Tibial artery (tissue), 4 donors: ENCODE data around the gene PLSCR3.

Experiments
- DNase-seq, 2 donors: peaks; one replicate each; pipeline ENCODE4 v3.0.0-alpha.2; 2019
- H3K27ac ChIP-seq, 2 donors: fragments of 200-600 bp; sonication (generic) in 1 of 2; 1 replicate in 1 of 2; 2 replicates in 1 of 2; pipeline ENCODE4 v1.5.1; 2018 to 2019; ENCODE audit warnings: mild to moderate bottlenecking in 1 of 2
- H3K27me3 ChIP-seq, 2 donors: fragments of 200-600 bp; sonication (generic) in 1 of 2; one replicate each; pipeline versions ENCODE4 v1.5.1 to v1.6.0; 2016 to 2019
- H3K36me3 ChIP-seq, 3 donors: fragments of 200-600 bp; sonication (generic) in 2 of 3; one replicate each; pipeline ENCODE4 v1.5.1; 2016 to 2019; ENCODE audit warnings: mild to moderate bottlenecking in 2 of 3
- H3K4me1 ChIP-seq, 4 donors: fragments of 200-600 bp; sonication (generic) in 2 of 4; 1 replicate in 3 of 4; 2 replicates in 1 of 4; pipeline ENCODE4 v1.5.1; 2016 to 2019
- H3K4me3 ChIP-seq, 2 donors: fragments of 200-600 bp; sonication (generic) in 1 of 2; 1 replicate in 1 of 2; 2 replicates in 1 of 2; pipeline ENCODE4 v1.5.1; 2018 to 2019; ENCODE audit warnings: mild to moderate bottlenecking in 2 of 2
- H3K9me3 ChIP-seq, 3 donors: fragments of 200-600 bp; sonication (generic) in 1 of 3; one replicate each; pipeline ENCODE4 v1.5.1; 2016 to 2019
- intact Hi-C: fragments of 100-400 bp; cut with DNase I; formaldehyde crosslinking; loops from one replicate; pipeline ENCODE4 v1.15.0; 2023; ENCODE audit warnings: low total_unique reads
- TF ChIP-seq, protein P1 (sequence below), 2 experiments: fragments of 200-600 bp in 1 of 2; fragments of 450-650 bp in 1 of 2; IDR thresholded peaks; one replicate each; pipeline ENCODE4 v1.5.1; 2017 to 2019; ENCODE audit warnings: antibody characterized with exemption in 2 of 2, mild to moderate bottlenecking in 1 of 2, moderate library complexity in 1 of 2

Gene PLSCR3

DNA sequence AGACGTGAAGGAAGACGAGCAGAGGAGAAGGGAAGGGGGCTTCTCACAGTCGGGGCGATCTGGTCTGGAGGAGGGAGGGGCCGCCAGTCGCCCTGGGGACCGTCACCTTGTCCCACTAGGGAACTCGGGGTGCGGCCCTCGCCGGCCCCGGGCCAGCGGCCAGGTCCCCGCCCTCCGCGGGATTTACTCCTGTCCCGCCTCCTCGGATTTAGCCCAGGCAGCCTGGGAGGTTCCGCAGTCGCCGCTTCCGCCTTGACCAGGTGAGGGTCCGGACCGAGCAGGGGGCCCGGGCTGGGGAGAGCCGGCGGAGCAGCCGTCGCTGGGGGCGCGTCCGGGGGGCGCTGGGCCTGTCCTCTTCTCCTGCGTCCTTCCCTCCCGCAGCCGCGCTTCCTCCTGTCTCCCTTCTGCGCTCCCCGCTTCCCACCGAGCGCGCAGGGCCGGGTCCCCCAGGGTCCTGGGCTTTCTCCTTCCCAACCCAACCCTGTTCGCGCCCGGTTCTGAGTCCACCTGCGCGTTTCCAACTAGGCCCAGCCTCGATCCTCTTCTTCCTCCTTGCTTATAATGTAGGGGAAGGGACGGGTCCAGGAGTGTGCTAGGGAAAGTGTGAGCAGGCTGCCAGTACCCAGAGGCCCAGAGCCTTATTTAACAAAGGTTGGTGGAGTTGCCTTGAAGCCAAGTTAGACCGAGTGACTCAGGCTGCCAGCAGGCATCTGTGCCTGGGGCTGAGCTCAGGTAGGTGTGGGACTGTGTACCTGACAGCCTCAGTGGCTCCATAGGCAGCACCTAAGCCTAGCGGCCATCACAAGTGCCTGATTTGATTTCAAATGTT, 13.3 kb downstream of the PLSCR3 start, which contains the start of gene TNK1:
TNK1 (plus strand) TSS at position 235 of the 829 bp plus-strand sequence. CDS start 1,838 bp downstream, outside the sequence.
- peak within 1 kb of the TSS; percentile 44 to 51 for H3K4me3 ChIP-seq
- TF ChIP-seq, protein P1, sequence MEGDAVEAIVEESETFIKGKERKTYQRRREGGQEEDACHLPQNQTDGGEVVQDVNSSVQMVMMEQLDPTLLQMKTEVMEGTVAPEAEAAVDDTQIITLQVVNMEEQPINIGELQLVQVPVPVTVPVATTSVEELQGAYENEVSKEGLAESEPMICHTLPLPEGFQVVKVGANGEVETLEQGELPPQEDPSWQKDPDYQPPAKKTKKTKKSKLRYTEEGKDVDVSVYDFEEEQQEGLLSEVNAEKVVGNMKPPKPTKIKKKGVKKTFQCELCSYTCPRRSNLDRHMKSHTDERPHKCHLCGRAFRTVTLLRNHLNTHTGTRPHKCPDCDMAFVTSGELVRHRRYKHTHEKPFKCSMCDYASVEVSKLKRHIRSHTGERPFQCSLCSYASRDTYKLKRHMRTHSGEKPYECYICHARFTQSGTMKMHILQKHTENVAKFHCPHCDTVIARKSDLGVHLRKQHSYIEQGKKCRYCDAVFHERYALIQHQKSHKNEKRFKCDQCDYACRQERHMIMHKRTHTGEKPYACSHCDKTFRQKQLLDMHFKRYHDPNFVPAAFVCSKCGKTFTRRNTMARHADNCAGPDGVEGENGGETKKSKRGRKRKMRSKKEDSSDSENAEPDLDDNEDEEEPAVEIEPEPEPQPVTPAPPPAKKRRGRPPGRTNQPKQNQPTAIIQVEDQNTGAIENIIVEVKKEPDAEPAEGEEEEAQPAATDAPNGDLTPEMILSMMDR (IDR thresholded peaks at IDR 0.05), result no peak
- peaks cover 0 to 51% of the 10 kb centered on the region in 2 donors for H3K27me3 ChIP-seq
- H3K4me1 ChIP-seq, result peaks cover 0 to 39% (median 26%) of the 10 kb centered on the region in 4 donors
- DNase-seq, result no peak
- intact Hi-C loops, result no loop called here
- H3K36me3 ChIP-seq, result peaks cover 0 to 16% (median 0%) of the 10 kb centered on the region in 3 donors
- no peaks in the 10 kb centered on the region for H3K9me3 ChIP-seq
- H3K27ac ChIP-seq, result peak within 1 kb of the TSS in 1 of 2 donors; percentile 47

DNA sequence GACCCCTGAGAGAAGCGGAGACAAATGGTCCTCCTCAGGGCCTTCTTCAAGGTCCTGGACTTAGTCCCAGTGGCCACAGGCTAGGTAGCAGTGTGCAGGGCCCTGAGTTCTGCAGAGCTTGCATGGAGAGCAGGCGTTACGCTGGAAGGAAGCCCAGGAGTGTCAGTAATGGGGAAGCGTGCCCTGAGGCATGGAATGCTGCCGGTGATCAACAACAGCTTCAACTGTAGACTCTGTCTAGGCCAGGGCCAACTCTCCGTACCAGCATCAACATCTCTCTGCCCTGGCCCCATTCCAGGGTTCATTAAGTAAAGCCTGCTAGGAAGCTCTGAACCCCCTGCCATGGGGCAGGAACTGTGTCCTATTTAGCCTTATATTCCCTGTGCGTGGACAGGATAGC, 14.0 kb downstream of the PLSCR3 start:
- peak in 1 of 2 donors; percentile 49 for DNase-seq
- Histone ChIP-seq H3K36me3 (peaks cover 0 to 12% (median 0%) of the 10 kb centered on the region in 3 donors), H3K4me1 (peaks cover 0 to 39% (median 26%) of the 10 kb centered on the region in 4 donors), H3K27me3 (peaks cover 0 to 51% of the 10 kb centered on the region in 2 donors), H3K27ac (peak overlapping the region in 1 of 2 donors; percentile 47), H3K4me3 (peak overlapping the region; percentile 44 to 51), H3K9me3 (no peaks in the 10 kb centered on the region)
- intact Hi-C loops, result no loop called here
- TF ChIP-seq, protein P1 (IDR thresholded peaks at IDR 0.05), result no peak

DNA sequence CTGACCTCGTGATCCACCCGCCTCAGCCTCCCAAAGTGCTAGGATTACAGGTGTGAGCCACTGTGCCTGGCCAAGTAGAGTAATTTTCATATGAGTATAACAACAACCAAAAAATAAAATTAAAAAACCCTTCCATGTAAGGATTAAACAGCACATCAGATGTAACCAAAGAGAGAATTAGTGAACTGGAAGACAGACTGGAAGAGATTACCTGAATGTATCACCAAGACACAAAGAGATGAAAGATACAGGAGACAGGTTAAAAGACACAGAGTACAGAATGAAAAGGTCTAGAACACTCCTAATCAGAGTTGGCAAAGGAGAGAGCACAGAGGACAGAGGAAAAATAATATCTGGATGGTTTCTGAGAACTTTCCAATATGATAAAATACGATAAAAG, 15.2 kb downstream of the PLSCR3 start:
- TF ChIP-seq, protein P1 (IDR thresholded peaks at IDR 0.05), result no peak
- DNase-seq, result no peak
- Histone ChIP-seq H3K4me3 (no peak overlapping the region), H3K27me3 (peaks cover 0 to 58% of the 10 kb centered on the region in 2 donors), H3K9me3 (no peaks in the 10 kb centered on the region), H3K4me1 (peaks cover 0 to 34% (median 22%) of the 10 kb centered on the region in 4 donors), H3K36me3 (peaks cover 0 to 6% (median 0%) of the 10 kb centered on the region in 3 donors), H3K27ac (no peak overlapping the region)
- intact Hi-C loops, result no loop called here

DNA sequence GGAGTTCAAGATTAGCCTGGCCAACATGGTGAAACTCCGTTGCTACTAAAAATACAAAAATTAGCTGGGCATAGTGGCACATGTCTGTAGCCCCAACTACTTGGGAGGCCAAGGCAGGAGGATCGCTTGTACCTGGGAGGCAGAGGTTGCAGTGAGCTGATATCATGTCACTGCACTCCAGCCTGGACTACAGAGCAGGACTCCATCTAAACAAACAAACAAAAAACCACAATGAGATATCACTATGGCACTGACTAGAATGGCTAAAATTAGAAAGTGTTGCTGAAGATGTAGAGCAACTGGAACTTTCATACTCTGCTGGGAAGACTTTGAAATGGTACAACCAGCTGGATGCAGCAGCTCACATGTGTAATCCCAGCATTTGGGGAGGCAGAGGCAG, 20.0 kb downstream of the PLSCR3 start:
- no peak overlapping the region for H3K27ac ChIP-seq
- H3K4me1 ChIP-seq, result no peaks in the 10 kb centered on the region
- no peaks in the 10 kb centered on the region for H3K36me3 ChIP-seq
- DNase-seq, result no peak
- TF ChIP-seq, protein P1 (IDR thresholded peaks at IDR 0.05), result no peak
- H3K9me3 ChIP-seq, result no peaks in the 10 kb centered on the region
- H3K4me3 ChIP-seq, result no peak overlapping the region
- intact Hi-C loops, result no loop called here
- peaks cover 0 to 38% of the 10 kb centered on the region in 2 donors for H3K27me3 ChIP-seq

GRCh38 chr17:7370853-7371252, 23.5 kb downstream of the PLSCR3 start:
- Histone ChIP-seq H3K4me3 (no peak overlapping the region), H3K27me3 (peaks cover 0 to 28% of the 10 kb centered on the region in 2 donors), H3K4me1 (no peaks in the 10 kb centered on the region), H3K27ac (no peak overlapping the region), H3K36me3 (no peaks in the 10 kb centered on the region), H3K9me3 (no peaks in the 10 kb centered on the region)
- intact Hi-C loops, result no loop called here
- no peak for DNase-seq
- TF ChIP-seq, protein P1 (IDR thresholded peaks at IDR 0.05), result no peak
